ENCODE data around the gene MAOB. TPM values are rescaled to one million over a fixed set of nuclear protein-coding genes. Genes with fewer than 3 reads are reported as not detected.

Gene MAOB
- total RNA-seq, 1 experiment from 2014 or later: 0.74 TPM

DNA sequence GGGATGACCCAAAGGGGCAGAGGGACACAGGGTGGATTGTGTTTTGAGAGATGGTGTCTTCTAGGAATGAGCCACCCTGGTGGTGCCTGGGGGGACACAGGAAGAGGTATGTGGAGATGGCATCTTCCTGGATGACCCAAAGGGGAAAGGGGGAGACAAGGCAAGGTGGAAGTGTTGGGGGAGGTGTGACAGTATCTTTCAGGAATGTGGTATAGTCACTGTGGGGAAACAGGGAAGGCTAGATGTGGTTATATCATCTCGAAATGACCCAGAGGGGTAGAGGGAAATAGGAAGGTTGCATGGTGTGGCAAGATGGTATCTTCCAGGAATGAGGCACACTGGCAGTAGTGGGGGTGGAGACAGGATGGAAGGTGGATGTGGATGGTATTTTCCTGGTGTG lies 163.3 kb downstream of the MAOB start (continued):
- TF ChIP-seq, protein P1, sequence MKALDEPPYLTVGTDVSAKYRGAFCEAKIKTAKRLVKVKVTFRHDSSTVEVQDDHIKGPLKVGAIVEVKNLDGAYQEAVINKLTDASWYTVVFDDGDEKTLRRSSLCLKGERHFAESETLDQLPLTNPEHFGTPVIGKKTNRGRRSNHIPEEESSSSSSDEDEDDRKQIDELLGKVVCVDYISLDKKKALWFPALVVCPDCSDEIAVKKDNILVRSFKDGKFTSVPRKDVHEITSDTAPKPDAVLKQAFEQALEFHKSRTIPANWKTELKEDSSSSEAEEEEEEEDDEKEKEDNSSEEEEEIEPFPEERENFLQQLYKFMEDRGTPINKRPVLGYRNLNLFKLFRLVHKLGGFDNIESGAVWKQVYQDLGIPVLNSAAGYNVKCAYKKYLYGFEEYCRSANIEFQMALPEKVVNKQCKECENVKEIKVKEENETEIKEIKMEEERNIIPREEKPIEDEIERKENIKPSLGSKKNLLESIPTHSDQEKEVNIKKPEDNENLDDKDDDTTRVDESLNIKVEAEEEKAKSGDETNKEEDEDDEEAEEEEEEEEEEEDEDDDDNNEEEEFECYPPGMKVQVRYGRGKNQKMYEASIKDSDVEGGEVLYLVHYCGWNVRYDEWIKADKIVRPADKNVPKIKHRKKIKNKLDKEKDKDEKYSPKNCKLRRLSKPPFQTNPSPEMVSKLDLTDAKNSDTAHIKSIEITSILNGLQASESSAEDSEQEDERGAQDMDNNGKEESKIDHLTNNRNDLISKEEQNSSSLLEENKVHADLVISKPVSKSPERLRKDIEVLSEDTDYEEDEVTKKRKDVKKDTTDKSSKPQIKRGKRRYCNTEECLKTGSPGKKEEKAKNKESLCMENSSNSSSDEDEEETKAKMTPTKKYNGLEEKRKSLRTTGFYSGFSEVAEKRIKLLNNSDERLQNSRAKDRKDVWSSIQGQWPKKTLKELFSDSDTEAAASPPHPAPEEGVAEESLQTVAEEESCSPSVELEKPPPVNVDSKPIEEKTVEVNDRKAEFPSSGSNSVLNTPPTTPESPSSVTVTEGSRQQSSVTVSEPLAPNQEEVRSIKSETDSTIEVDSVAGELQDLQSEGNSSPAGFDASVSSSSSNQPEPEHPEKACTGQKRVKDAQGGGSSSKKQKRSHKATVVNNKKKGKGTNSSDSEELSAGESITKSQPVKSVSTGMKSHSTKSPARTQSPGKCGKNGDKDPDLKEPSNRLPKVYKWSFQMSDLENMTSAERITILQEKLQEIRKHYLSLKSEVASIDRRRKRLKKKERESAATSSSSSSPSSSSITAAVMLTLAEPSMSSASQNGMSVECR (CRISPR knock-in tag; IDR thresholded peaks at IDR 0.05; ENCODE audit: borderline replicate concordance): no peak
- TF ChIP-seq SMAD3 (CRISPR knock-in tag; IDR thresholded peaks at IDR 0.05; ENCODE audit: borderline replicate concordance): no peak

- DNase-seq (ENCODE audit: low spot score) (no peak), ATAC-seq (no peak)
- Mint-ChIP-seq H3K27ac (no peak overlapping the region), H3K4me3 (no peak overlapping the region), H3K36me3 (0 out of 2 replicates have a peak, but pooled peaks cover 4% of the 10 kb centered on the region), H3K4me1 (no peaks in the 10 kb centered on the region), H3K27me3 (ENCODE audit: low read depth) (peaks cover 2% of the 10 kb centered on the region; the same call in 1 of the 2 replicates), H3K9me3 (peaks cover 12% of the 10 kb centered on the region; the same call in 1 of the 2 replicates)
- ChIA-PET POLR2A (no interaction called here), CTCF (no interaction called here)
- no peak for TF ChIP-seq SMAD4 (CRISPR knock-in tag; IDR thresholded peaks at IDR 0.05)
- TF ChIP-seq, protein P2, sequence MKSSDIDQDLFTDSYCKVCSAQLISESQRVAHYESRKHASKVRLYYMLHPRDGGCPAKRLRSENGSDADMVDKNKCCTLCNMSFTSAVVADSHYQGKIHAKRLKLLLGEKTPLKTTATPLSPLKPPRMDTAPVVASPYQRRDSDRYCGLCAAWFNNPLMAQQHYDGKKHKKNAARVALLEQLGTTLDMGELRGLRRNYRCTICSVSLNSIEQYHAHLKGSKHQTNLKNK (CRISPR knock-in tag; IDR thresholded peaks at IDR 0.05): no peak
- TF ChIP-seq CBFB (CRISPR knock-in tag; IDR thresholded peaks at IDR 0.05; ENCODE audit: low read depth): no peak
- no peak for TF ChIP-seq TEAD1 (CRISPR knock-in tag; IDR thresholded peaks at IDR 0.05)
- TF ChIP-seq CREM (CRISPR knock-in tag; IDR thresholded peaks at IDR 0.05): no peak
- TF ChIP-seq NFE2L1 (CRISPR knock-in tag; IDR thresholded peaks at IDR 0.05): no peak
- TF ChIP-seq, protein P3, sequence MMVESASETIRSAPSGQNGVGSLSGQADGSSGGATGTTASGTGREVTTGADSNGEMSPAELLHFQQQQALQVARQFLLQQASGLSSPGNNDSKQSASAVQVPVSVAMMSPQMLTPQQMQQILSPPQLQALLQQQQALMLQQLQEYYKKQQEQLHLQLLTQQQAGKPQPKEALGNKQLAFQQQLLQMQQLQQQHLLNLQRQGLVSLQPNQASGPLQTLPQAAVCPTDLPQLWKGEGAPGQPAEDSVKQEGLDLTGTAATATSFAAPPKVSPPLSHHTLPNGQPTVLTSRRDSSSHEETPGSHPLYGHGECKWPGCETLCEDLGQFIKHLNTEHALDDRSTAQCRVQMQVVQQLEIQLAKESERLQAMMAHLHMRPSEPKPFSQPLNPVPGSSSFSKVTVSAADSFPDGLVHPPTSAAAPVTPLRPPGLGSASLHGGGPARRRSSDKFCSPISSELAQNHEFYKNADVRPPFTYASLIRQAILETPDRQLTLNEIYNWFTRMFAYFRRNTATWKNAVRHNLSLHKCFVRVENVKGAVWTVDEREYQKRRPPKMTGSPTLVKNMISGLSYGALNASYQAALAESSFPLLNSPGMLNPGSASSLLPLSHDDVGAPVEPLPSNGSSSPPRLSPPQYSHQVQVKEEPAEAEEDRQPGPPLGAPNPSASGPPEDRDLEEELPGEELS (CRISPR knock-in tag; IDR thresholded peaks at IDR 0.05): no peak
- TF ChIP-seq, protein P4, sequence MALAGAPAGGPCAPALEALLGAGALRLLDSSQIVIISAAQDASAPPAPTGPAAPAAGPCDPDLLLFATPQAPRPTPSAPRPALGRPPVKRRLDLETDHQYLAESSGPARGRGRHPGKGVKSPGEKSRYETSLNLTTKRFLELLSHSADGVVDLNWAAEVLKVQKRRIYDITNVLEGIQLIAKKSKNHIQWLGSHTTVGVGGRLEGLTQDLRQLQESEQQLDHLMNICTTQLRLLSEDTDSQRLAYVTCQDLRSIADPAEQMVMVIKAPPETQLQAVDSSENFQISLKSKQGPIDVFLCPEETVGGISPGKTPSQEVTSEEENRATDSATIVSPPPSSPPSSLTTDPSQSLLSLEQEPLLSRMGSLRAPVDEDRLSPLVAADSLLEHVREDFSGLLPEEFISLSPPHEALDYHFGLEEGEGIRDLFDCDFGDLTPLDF (CRISPR knock-in tag; IDR thresholded peaks at IDR 0.05): no peak
Measured at GRCh38 chrX:43718546-43718945, 163.7 kb downstream of the MAOB start.

- DNase-seq (ENCODE audit: low spot score) (no peak), ATAC-seq (no peak)
- H3K4me3 Mint-ChIP-seq: no peak overlapping the region
- POLR2A ChIA-PET: no interaction called here
- no peaks in the 10 kb centered on the region for H3K27me3 Mint-ChIP-seq (ENCODE audit: low read depth)
- H3K9me3 Mint-ChIP-seq: peaks cover 8% of the 10 kb centered on the region; the same call in 1 of the 2 replicates
- no peak overlapping the region for H3K27ac Mint-ChIP-seq
- CTCF ChIA-PET: no interaction called here
- H3K36me3 Mint-ChIP-seq: 0 out of 2 replicates have a peak, but pooled peaks cover 4% of the 10 kb centered on the region
- H3K4me1 Mint-ChIP-seq: no peaks in the 10 kb centered on the region
- TF ChIP-seq MXD4 (CRISPR knock-in tag; IDR thresholded peaks at IDR 0.05; ENCODE audit: borderline replicate concordance): no peak
- TF ChIP-seq, protein P2 (CRISPR knock-in tag; IDR thresholded peaks at IDR 0.05): no peak
- TF ChIP-seq, protein P5, sequence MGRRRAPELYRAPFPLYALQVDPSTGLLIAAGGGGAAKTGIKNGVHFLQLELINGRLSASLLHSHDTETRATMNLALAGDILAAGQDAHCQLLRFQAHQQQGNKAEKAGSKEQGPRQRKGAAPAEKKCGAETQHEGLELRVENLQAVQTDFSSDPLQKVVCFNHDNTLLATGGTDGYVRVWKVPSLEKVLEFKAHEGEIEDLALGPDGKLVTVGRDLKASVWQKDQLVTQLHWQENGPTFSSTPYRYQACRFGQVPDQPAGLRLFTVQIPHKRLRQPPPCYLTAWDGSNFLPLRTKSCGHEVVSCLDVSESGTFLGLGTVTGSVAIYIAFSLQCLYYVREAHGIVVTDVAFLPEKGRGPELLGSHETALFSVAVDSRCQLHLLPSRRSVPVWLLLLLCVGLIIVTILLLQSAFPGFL (CRISPR knock-in tag; IDR thresholded peaks at IDR 0.05; ENCODE audit: borderline replicate concordance): no peak
- TF ChIP-seq USF1 (CRISPR knock-in tag; IDR thresholded peaks at IDR 0.05): no peak
- TF ChIP-seq STAT6 (CRISPR knock-in tag; conservative IDR thresholded peaks at IDR 0.05; ENCODE audit: low read depth): no peak
- TF ChIP-seq, protein P6, sequence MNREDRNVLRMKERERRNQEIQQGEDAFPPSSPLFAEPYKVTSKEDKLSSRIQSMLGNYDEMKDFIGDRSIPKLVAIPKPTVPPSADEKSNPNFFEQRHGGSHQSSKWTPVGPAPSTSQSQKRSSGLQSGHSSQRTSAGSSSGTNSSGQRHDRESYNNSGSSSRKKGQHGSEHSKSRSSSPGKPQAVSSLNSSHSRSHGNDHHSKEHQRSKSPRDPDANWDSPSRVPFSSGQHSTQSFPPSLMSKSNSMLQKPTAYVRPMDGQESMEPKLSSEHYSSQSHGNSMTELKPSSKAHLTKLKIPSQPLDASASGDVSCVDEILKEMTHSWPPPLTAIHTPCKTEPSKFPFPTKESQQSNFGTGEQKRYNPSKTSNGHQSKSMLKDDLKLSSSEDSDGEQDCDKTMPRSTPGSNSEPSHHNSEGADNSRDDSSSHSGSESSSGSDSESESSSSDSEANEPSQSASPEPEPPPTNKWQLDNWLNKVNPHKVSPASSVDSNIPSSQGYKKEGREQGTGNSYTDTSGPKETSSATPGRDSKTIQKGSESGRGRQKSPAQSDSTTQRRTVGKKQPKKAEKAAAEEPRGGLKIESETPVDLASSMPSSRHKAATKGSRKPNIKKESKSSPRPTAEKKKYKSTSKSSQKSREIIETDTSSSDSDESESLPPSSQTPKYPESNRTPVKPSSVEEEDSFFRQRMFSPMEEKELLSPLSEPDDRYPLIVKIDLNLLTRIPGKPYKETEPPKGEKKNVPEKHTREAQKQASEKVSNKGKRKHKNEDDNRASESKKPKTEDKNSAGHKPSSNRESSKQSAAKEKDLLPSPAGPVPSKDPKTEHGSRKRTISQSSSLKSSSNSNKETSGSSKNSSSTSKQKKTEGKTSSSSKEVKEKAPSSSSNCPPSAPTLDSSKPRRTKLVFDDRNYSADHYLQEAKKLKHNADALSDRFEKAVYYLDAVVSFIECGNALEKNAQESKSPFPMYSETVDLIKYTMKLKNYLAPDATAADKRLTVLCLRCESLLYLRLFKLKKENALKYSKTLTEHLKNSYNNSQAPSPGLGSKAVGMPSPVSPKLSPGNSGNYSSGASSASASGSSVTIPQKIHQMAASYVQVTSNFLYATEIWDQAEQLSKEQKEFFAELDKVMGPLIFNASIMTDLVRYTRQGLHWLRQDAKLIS (CRISPR knock-in tag; IDR thresholded peaks at IDR 0.05; ENCODE audit: borderline replicate concordance): no peak
Measured at GRCh38 chrX:43718081-43718480, 164.2 kb downstream of the MAOB start.
